ACC112 (cell line): ENCODE measurements around the gene NSUN4.
A peak's percentile ranks its signal among the peaks of the same experiment; 100 is the strongest.

Experiments used
- H2AFZ ChIP-seq: fragments of 200-600 bp; sonication (generic); one replicate; pipeline ENCODE4 v1.6.0; 2017; ENCODE audit warnings: antibody characterized with exemption, low read length; ENCODE audit not compliant: unreplicated experiment
- H3K27ac ChIP-seq: fragments of 200-600 bp; sonication (generic); 2 replicates; pipeline ENCODE4 v1.5.1; 2014; ENCODE audit warnings: low read depth, mild to moderate bottlenecking, antibody characterized with exemption, low read length, moderate library complexity
- H3K27me3 ChIP-seq: fragments of 200-600 bp; sonication (generic); 2 replicates; pipeline ENCODE4 v1.6.1; 2014; ENCODE audit warnings: mild to moderate bottlenecking, antibody characterized with exemption, low read length, moderate library complexity, mixed read lengths; ENCODE audit not compliant: insufficient read depth
- H3K36me3 ChIP-seq: fragments of 200-600 bp; sonication (generic); 2 replicates; pipeline ENCODE4 v1.6.1; 2016; ENCODE audit warnings: mild to moderate bottlenecking, antibody characterized with exemption, low read length, moderate library complexity, mixed read lengths; ENCODE audit not compliant: insufficient read depth
- H3K4me1 ChIP-seq: fragments of 200-600 bp; sonication (generic); one replicate; pipeline ENCODE4 v1.6.1; 2016; ENCODE audit warnings: low read length, mixed read lengths; ENCODE audit not compliant: insufficient read depth, unreplicated experiment, control insufficient read depth
- H3K4me3 ChIP-seq: fragments of 200-600 bp; sonication (generic); 2 replicates; pipeline ENCODE4 v1.5.1; 2014; ENCODE audit warnings: mild to moderate bottlenecking, low read depth, low read length
- H3K79me2 ChIP-seq: fragments of 200-600 bp; sonication (generic); one replicate; pipeline ENCODE4 v1.6.0; 2016; ENCODE audit warnings: low read length; ENCODE audit not compliant: control insufficient read depth, unreplicated experiment, insufficient read depth

Gene NSUN4

GRCh38 chr1:46399307-46399706 lies 58.7 kb downstream of the NSUN4 start:
- Histone ChIP-seq H3K36me3 (no peaks in the 10 kb centered on the region), H3K4me3 (no peak overlapping the region)

GRCh38 chr1:46400421-46400820 lies 59.8 kb downstream of the NSUN4 start:
- Histone ChIP-seq H3K79me2 (no peaks in the 10 kb centered on the region), H3K4me3 (no peak overlapping the region), H3K36me3 (no peaks in the 10 kb centered on the region), H3K27ac (no peak overlapping the region), H3K27me3 (peaks cover 37% of the 10 kb centered on the region), H3K4me1 (peaks cover 6% of the 10 kb centered on the region), H2AFZ (no peak overlapping the region)

More at GRCh38 chr1:46399307-46399706, 58.7 kb downstream of the NSUN4 start:
- Histone ChIP-seq H3K27me3 (peaks cover 48% of the 10 kb centered on the region), H3K79me2 (no peaks in the 10 kb centered on the region), H2AFZ (no peak overlapping the region), H3K4me1 (peaks cover 6% of the 10 kb centered on the region), H3K27ac (no peak overlapping the region)

- H3K27me3 ChIP-seq, result peaks cover 28% of the 10 kb centered on the region
- H3K27ac ChIP-seq, result no peak overlapping the region
- H2AFZ ChIP-seq, result no peak overlapping the region
- no peak overlapping the region for H3K4me3 ChIP-seq
- H3K79me2 ChIP-seq, result no peaks in the 10 kb centered on the region
- peaks cover 6% of the 10 kb centered on the region for H3K4me1 ChIP-seq
- H3K36me3 ChIP-seq, result no peaks in the 10 kb centered on the region
These were observed 60.7 kb downstream of the NSUN4 start for GRCh38 chr1:46401154-46401913.

GRCh38 chr1:46401964-46402626 lies 61.5 kb downstream of the NSUN4 start:
- peaks cover 20% of the 10 kb centered on the region for H3K27me3 ChIP-seq
- H2AFZ ChIP-seq, result no peak overlapping the region
- H3K4me3 ChIP-seq, result no peak overlapping the region
- H3K4me1 ChIP-seq, result peaks cover 10% of the 10 kb centered on the region
- no peaks in the 10 kb centered on the region for H3K36me3 ChIP-seq
- H3K27ac ChIP-seq, result no peak overlapping the region
- no peaks in the 10 kb centered on the region for H3K79me2 ChIP-seq

GRCh38 chr1:46403916-46404315 lies 63.3 kb downstream of the NSUN4 start:
- Histone ChIP-seq H3K4me1 (peaks cover 10% of the 10 kb centered on the region), H3K27me3 (peaks cover 13% of the 10 kb centered on the region; the same call in 1 of the 2 replicates), H3K36me3 (no peaks in the 10 kb centered on the region), H3K4me3 (no peak overlapping the region), H3K27ac (no peak overlapping the region), H2AFZ (no peak overlapping the region), H3K79me2 (no peaks in the 10 kb centered on the region)

- no peak overlapping the region for H3K4me3 ChIP-seq
- H3K27me3 ChIP-seq, result 0 out of 2 replicates have a peak, but pooled peaks cover 8% of the 10 kb centered on the region
- no peak overlapping the region for H2AFZ ChIP-seq
- no peaks in the 10 kb centered on the region for H3K36me3 ChIP-seq
- no peaks in the 10 kb centered on the region for H3K79me2 ChIP-seq
- H3K4me1 ChIP-seq, result peaks cover 10% of the 10 kb centered on the region
- no peak overlapping the region for H3K27ac ChIP-seq
These were observed 64.0 kb downstream of the NSUN4 start for GRCh38 chr1:46404482-46405196.

GRCh38 chr1:46405197-46405555 lies 64.6 kb downstream of the NSUN4 start:
- no peak overlapping the region for H3K4me3 ChIP-seq
- 0 out of 2 replicates have a peak, but pooled peaks cover 3% of the 10 kb centered on the region for H3K27me3 ChIP-seq
- H2AFZ ChIP-seq, result no peak overlapping the region
- no peaks in the 10 kb centered on the region for H3K79me2 ChIP-seq
- H3K4me1 ChIP-seq, result peaks cover 10% of the 10 kb centered on the region
- no peak overlapping the region for H3K27ac ChIP-seq
- H3K36me3 ChIP-seq, result no peaks in the 10 kb centered on the region

GRCh38 chr1:46405724-46406123 lies 65.1 kb downstream of the NSUN4 start:
- Histone ChIP-seq H3K36me3 (no peaks in the 10 kb centered on the region), H3K27ac (no peak overlapping the region), H3K27me3 (no peaks in the 10 kb centered on the region), H3K4me3 (no peak overlapping the region), H3K4me1 (peaks cover 10% of the 10 kb centered on the region), H2AFZ (no peak overlapping the region), H3K79me2 (no peaks in the 10 kb centered on the region)

GRCh38 chr1:46406881-46407608 lies 66.4 kb downstream of the NSUN4 start:
- Histone ChIP-seq H3K79me2 (no peaks in the 10 kb centered on the region), H2AFZ (peak overlapping the region; percentile 71), H3K36me3 (no peaks in the 10 kb centered on the region), H3K27me3 (no peaks in the 10 kb centered on the region), H3K4me1 (peaks cover 5% of the 10 kb centered on the region), H3K4me3 (peak overlapping the region; percentile 58), H3K27ac (no peak overlapping the region)

- no peak overlapping the region for H3K4me3 ChIP-seq
- no peak overlapping the region for H3K27ac ChIP-seq
- no peak overlapping the region for H2AFZ ChIP-seq
- H3K36me3 ChIP-seq, result no peaks in the 10 kb centered on the region
- no peaks in the 10 kb centered on the region for H3K79me2 ChIP-seq
- no peaks in the 10 kb centered on the region for H3K27me3 ChIP-seq
- peaks cover 4% of the 10 kb centered on the region for H3K4me1 ChIP-seq
These were observed 67.0 kb downstream of the NSUN4 start for GRCh38 chr1:46407636-46408035.
